Activated CD4-positive, alpha-beta T cell treated with anti-CD3 and anti-CD28 coated beads, Interleukin-2, amount 10 ng/mL, durations not matched to agents 7 days and 5 days (primary cell): Measurements from ENCODE around the gene ARL15. TPM values are rescaled to one million over a fixed set of nuclear protein-coding genes. Genes with fewer than 3 reads are reported as not detected.

ENCODE experiments used
- CTCF ChIA-PET: fragments of 350-600 bp; sonication (Branson Sonifier 250); formaldehyde crosslinking; loops from one replicate; lab custom pipeline; 2021; ENCODE audit warnings: antibody characterized with exemption; lab: Charles Lee
- POLR2A ChIA-PET: fragments of 350-600 bp; sonication (Branson Sonifier 250); formaldehyde crosslinking; loops from one replicate; lab custom pipeline; 2021; ENCODE audit warnings: antibody characterized with exemption; lab: Charles Lee
- DNase-seq: peaks from one replicate; pipeline ENCODE4 v3.0.0-alpha.2; 2020
- H3K27ac Mint-ChIP-seq: one replicate; pipeline ENCODE4 v1.8.0; 2021; ENCODE audit warnings: mild to moderate bottlenecking, moderate library complexity, mixed read lengths
- H3K27me3 Mint-ChIP-seq: one replicate; pipeline ENCODE4 v1.8.0; 2021; ENCODE audit warnings: mixed read lengths
- H3K36me3 Mint-ChIP-seq: one replicate; pipeline ENCODE4 v1.8.0; 2021; ENCODE audit warnings: low read depth, mixed read lengths
- H3K4me1 Mint-ChIP-seq: one replicate; pipeline ENCODE4 v1.8.0; 2021; ENCODE audit warnings: mixed read lengths
- H3K4me3 Mint-ChIP-seq: one replicate; pipeline ENCODE4 v1.8.0; 2021; ENCODE audit warnings: mild to moderate bottlenecking, moderate library complexity, mixed read lengths
- H3K9me3 Mint-ChIP-seq: one replicate; pipeline ENCODE4 v1.8.0; 2021; ENCODE audit warnings: mixed read lengths
- total RNA-seq, 2 experiments: library from RNA; stranded (reverse); gene quantifications; one replicate each; pipeline ENCODE4 v1.2.3, GENCODE V29; 2021

Gene ARL15
- total RNA-seq, 2 experiments from 2014 or later, result 13.5 to 16.1 TPM

DNA sequence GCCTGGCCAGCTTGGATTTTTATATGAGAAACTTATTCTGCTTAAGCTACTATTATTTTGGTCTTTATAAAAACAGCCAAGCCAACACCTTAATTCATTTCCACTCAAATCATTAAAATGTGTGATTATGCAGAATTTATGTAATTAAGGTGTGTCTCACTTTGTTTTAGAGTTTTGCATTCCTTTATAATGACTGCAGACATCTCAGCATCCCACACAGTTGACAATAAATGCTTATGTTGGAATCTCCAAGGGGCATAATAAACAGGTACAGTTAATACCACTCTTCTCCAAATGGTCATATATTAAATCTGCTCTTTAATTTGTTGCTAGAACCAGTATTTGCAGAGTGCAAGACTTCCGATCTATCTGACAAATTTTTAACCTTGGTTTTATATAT is 34.3 kb downstream of the ARL15 start:
- H3K36me3 Mint-ChIP-seq, result peaks cover 5% of the 10 kb centered on the region
- no peak for DNase-seq
- H3K27me3 Mint-ChIP-seq, result no peaks in the 10 kb centered on the region
- ChIA-PET POLR2A (no interaction called here), CTCF (no interaction called here)
- no peaks in the 10 kb centered on the region for H3K4me1 Mint-ChIP-seq
- no peaks in the 10 kb centered on the region for H3K9me3 Mint-ChIP-seq
- no peak overlapping the region for H3K27ac Mint-ChIP-seq
- no peak overlapping the region for H3K4me3 Mint-ChIP-seq

DNA sequence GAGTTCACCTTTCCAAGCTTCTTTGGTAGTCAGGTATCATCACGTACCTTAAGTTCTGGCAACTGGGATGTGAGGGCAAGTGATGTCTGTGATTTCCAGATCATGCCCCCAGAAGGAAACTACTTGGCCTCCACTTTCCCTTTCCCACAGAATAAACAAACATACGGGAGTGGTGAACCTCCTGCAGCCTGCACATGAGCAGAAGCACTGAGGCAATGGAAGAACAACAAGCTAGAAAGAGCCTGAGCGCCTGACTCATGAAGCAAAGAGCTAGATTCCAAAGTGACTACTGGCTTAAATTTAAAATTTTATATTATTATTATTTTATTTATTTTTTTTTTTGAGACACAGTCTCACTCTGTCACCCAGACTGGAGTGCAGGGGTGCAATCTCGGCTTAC is 35.0 kb downstream of the ARL15 start:
- ChIA-PET POLR2A (interaction anchor here (0.6 to 0.7 kb wide), 2 partner anchors 33 to 228 kb away, joined by 4 read pairs; no protein-coding TSS in a partner anchor), CTCF (interaction anchor here (1.1 kb wide), 1 partner anchor 26 kb away, joined by 3 read pairs; no protein-coding TSS in a partner anchor)
- no peaks in the 10 kb centered on the region for H3K4me1 Mint-ChIP-seq
- peaks cover 5% of the 10 kb centered on the region for H3K36me3 Mint-ChIP-seq
- no peak for DNase-seq
- H3K4me3 Mint-ChIP-seq, result no peak overlapping the region
- H3K9me3 Mint-ChIP-seq, result peaks cover 3% of the 10 kb centered on the region
- H3K27me3 Mint-ChIP-seq, result no peaks in the 10 kb centered on the region
- no peak overlapping the region for H3K27ac Mint-ChIP-seq

DNA sequence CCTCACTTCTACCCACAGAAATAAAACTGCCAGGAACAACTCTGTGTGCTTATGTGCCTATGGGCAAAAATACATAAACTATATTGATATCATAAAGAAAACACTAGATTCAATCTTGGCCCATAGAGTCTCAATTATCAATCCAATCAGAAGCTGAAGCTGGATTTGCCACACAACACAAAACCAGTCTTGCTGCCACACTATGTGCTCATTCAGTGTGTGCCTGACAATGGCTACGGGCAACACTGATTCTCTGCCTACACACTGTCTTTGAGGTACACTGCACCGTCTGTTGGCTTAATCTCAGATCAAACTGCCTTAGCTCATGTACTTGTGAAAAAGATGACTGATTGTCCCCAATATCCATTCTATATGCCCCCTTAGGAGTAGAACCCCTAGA is 35.4 kb downstream of the ARL15 start:
- Mint-ChIP-seq H3K36me3 (peaks cover 2% of the 10 kb centered on the region), H3K4me1 (no peaks in the 10 kb centered on the region), H3K27me3 (no peaks in the 10 kb centered on the region), H3K4me3 (no peak overlapping the region), H3K27ac (no peak overlapping the region), H3K9me3 (peaks cover 3% of the 10 kb centered on the region)
- POLR2A ChIA-PET, result interaction anchor here (0.6 to 0.7 kb wide), 2 partner anchors 34 to 229 kb away, joined by 4 read pairs; no protein-coding TSS in a partner anchor
- CTCF ChIA-PET, result interaction anchor here (1.1 kb wide), 1 partner anchor 26 kb away, joined by 3 read pairs; no protein-coding TSS in a partner anchor
- DNase-seq, result no peak

DNA sequence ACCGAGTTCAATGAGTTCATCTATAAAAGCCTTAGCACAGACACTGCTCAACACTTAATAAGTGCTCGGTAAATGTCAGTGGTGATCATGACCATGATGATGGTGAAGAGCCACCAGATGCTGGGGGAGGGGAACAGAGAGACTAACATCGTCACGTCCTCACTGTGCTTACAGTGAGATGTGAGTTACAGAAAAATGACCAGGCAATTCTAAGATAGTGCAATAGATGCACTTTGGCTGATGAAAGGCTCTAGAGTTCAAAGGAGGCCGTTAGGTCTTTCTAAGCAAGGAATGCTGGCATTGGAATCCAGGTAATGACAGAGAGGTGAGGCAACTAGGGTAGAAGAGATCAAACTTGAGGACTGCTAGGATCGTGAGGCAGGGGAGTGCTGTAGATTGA is 36.7 kb downstream of the ARL15 start:
- H3K36me3 Mint-ChIP-seq, result no peaks in the 10 kb centered on the region
- no peak overlapping the region for H3K4me3 Mint-ChIP-seq
- H3K9me3 Mint-ChIP-seq, result peaks cover 3% of the 10 kb centered on the region
- ChIA-PET CTCF (no interaction called here), POLR2A (no interaction called here)
- no peak overlapping the region for H3K27ac Mint-ChIP-seq
- no peak for DNase-seq
- no peaks in the 10 kb centered on the region for H3K4me1 Mint-ChIP-seq
- H3K27me3 Mint-ChIP-seq, result no peaks in the 10 kb centered on the region

DNA sequence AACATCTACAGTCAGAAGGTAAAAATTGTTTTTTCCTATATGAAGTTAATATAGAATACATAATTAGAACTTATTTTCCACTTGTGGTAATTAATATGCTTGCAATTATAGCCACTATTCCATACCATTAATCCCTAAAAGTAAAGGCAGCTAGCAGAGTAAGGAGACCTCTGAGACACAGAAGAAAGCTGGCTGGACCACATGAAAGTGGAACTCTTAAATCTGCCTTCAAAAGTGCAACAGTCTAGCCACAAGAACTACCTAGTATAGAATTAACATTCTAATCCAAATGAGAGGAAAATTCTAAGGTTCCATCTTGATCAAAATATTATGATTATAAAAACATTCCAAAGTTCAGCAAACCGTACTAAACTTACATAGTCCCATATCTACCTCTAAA is 37.6 kb downstream of the ARL15 start:
- H3K36me3 Mint-ChIP-seq, result no peaks in the 10 kb centered on the region
- no peak for DNase-seq
- no peaks in the 10 kb centered on the region for H3K4me1 Mint-ChIP-seq
- no peak overlapping the region for H3K27ac Mint-ChIP-seq
- peaks cover 3% of the 10 kb centered on the region for H3K9me3 Mint-ChIP-seq
- H3K4me3 Mint-ChIP-seq, result no peak overlapping the region
- no peaks in the 10 kb centered on the region for H3K27me3 Mint-ChIP-seq
- POLR2A ChIA-PET, result no interaction called here
- CTCF ChIA-PET, result no interaction called here

DNA sequence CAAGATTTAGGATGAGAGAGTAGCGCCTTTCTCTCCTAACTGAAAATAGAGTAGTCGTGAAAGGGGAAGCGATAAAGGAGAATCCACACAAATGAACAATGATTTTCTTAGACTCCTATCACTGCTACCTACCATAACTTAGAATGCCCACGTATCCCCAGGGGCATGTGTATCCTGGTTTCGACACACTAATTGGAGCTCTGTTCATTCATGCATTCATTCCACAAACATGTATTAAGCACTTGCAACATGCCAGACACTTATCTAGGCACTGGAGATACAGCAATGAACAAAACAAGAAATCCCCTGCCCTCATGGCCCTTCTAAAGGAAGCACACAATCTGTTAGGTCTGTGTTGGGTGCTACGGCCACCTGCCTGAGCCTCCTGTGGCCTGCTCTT is 40.0 kb downstream of the ARL15 start:
- ChIA-PET CTCF (no interaction called here), POLR2A (no interaction called here)
- H3K4me1 Mint-ChIP-seq, result no peaks in the 10 kb centered on the region
- no peaks in the 10 kb centered on the region for H3K36me3 Mint-ChIP-seq
- no peaks in the 10 kb centered on the region for H3K27me3 Mint-ChIP-seq
- no peak overlapping the region for H3K27ac Mint-ChIP-seq
- no peak overlapping the region for H3K4me3 Mint-ChIP-seq
- H3K9me3 Mint-ChIP-seq, result peaks cover 3% of the 10 kb centered on the region
- no peak for DNase-seq

DNA sequence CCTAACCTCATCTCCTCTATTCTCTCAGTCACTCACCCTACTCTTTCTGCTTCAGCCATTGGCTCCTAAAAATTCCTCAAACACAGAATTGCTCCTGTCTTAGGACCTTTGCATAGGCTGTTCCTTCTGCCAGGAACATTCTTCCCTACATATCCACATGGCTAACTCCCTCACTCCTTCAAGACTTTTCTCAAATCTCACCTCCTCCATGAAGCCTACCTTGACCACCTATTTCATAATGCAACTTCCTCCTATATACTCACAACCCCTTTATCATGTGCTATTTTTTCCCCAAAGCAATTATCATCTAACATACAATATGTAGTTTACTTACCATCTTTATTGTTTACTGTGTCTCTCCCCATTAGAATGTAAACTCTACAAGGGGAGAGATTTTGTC is 45.8 kb downstream of the ARL15 start:
- no peak for DNase-seq
- H3K4me3 Mint-ChIP-seq, result no peak overlapping the region
- no peaks in the 10 kb centered on the region for H3K27me3 Mint-ChIP-seq
- no peaks in the 10 kb centered on the region for H3K9me3 Mint-ChIP-seq
- no peak overlapping the region for H3K27ac Mint-ChIP-seq
- H3K4me1 Mint-ChIP-seq, result no peaks in the 10 kb centered on the region
- no peaks in the 10 kb centered on the region for H3K36me3 Mint-ChIP-seq
- POLR2A ChIA-PET, result no interaction called here
- CTCF ChIA-PET, result no interaction called here

DNA sequence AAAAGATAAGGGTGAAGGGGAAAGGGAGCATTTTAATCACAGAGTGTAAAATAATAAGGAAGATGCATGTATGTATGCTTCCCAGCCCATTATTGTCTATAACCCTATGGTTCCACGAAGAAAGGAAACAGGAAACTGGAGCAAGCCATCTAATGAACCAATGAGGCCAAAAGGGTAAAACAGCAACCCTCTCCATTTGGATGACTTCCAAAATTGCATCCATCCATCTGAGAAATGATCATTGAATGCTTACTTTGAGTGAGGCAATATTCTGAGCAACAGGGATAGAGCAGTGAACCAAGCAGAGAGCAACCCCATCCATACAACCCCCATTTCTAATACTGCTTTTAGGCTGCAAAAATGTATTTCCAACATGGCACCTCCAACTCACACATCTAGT is 46.9 kb downstream of the ARL15 start:
- no peak for DNase-seq
- no peaks in the 10 kb centered on the region for H3K27me3 Mint-ChIP-seq
- CTCF ChIA-PET, result no interaction called here
- H3K4me1 Mint-ChIP-seq, result no peaks in the 10 kb centered on the region
- POLR2A ChIA-PET, result no interaction called here
- H3K4me3 Mint-ChIP-seq, result no peak overlapping the region
- no peaks in the 10 kb centered on the region for H3K9me3 Mint-ChIP-seq
- no peak overlapping the region for H3K27ac Mint-ChIP-seq
- no peaks in the 10 kb centered on the region for H3K36me3 Mint-ChIP-seq

DNA sequence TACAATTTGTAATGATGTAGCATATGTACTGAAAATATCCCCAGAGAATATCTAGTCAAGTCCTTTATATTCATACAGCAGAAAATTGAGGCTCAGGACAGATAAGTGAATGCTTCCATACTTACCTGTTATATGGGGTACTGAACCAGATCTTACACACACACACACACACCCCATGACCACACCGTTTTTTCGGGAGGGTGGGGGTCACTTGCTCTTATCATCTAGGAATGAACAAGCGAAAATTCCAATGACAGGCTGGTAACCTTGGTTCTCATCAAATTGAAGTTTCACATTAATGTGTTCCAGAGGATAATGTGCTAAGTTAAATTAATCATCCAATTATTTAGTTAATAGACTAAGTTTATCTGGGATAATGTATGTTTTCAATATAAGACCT is 48.8 kb downstream of the ARL15 start:
- Mint-ChIP-seq H3K27me3 (no peaks in the 10 kb centered on the region), H3K9me3 (no peaks in the 10 kb centered on the region), H3K27ac (no peak overlapping the region), H3K36me3 (no peaks in the 10 kb centered on the region), H3K4me1 (peaks cover 15% of the 10 kb centered on the region), H3K4me3 (no peak overlapping the region)
- POLR2A ChIA-PET, result no interaction called here
- CTCF ChIA-PET, result no interaction called here
- DNase-seq, result no peak

DNA sequence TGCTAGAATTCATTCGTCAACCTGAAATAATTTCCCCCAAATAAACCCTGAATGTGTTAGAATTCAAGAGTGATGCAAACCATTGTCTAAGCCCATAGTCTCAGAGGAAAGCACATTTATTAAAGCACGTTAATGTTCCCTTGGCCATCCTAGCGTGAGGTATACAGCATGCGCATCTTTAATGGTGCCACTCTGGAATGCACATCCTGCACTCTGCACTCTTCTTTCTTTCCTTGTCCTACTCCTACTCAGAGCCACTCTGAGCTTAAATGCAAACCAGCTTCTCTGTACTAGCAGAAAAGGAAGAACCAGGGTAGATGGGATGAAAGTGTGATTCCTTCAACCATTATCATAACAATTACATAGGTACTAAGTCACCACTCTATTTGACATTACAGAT is 50.4 kb downstream of the ARL15 start:
- Mint-ChIP-seq H3K9me3 (no peaks in the 10 kb centered on the region), H3K27me3 (no peaks in the 10 kb centered on the region), H3K4me3 (no peak overlapping the region), H3K36me3 (peaks cover 6% of the 10 kb centered on the region), H3K27ac (no peak overlapping the region), H3K4me1 (peaks cover 24% of the 10 kb centered on the region)
- DNase-seq, result no peak
- ChIA-PET POLR2A (no interaction called here), CTCF (no interaction called here)

DNA sequence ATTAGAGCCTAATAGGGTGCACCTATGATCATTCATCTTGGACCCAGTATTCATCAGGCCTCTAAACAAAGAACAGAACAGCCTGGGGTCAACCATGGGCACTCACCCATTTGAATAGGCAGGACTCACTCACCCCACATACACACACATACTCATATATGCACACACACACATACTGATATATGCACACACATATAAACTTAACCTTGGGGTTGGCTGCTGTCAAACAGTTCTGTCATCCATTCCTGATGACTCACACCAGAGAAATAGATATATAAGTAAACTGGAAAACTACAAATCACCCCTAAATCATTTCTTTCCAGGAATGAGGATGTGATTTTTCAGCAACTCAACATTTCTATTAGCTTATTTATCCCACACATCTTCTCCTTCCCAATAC is 51.3 kb downstream of the ARL15 start:
- ChIA-PET POLR2A (no interaction called here), CTCF (interaction anchor here (1.1 kb wide), 1 partner anchor 15 kb away, joined by 4 read pairs; no protein-coding TSS in a partner anchor)
- no peaks in the 10 kb centered on the region for H3K9me3 Mint-ChIP-seq
- DNase-seq, result no peak
- H3K27me3 Mint-ChIP-seq, result no peaks in the 10 kb centered on the region
- H3K4me1 Mint-ChIP-seq, result peaks cover 24% of the 10 kb centered on the region
- no peak overlapping the region for H3K4me3 Mint-ChIP-seq
- H3K36me3 Mint-ChIP-seq, result peaks cover 6% of the 10 kb centered on the region
- H3K27ac Mint-ChIP-seq, result no peak overlapping the region

DNA sequence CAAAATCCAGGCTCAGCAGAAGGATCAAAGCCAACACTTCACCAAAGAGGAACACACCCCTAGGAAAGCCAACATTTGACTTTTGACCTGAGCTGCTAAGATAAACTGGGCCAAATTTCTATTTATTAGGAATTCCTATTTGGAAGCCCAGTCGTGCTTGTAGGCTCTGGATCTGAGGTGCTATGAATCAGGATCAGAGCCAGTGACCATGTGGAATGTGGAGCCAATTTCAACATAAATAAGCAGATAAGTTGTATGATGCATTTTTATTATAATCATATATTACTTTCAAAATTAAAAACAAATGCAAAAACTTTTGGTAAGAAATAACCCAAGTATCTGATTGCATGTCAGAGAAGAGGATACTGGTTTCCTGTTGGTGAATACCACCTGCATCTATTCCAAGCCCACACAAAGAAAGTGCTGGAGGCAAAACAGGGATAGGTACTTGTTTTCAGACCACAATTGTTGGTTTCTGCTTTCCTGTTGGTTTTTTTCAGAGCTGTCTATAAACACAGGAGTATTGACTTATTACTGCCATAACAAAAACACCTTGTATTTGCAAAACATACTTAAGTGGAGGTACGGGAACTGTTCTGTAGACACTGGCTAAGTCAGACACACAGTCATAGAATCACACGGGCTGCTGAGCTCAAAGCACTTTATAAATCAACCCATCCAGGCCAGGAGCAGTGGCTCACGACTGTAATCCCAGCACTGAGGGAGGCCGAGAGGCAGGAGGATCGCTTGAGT is 52.8 kb downstream of the ARL15 start:
- no peaks in the 10 kb centered on the region for H3K9me3 Mint-ChIP-seq
- CTCF ChIA-PET, result interaction anchor here (0.6 kb wide), 1 partner anchor 488 kb away, joined by 3 read pairs; no protein-coding TSS in a partner anchor
- H3K4me3 Mint-ChIP-seq, result no peak overlapping the region
- H3K27me3 Mint-ChIP-seq, result no peaks in the 10 kb centered on the region
- DNase-seq, result no peak
- peaks cover 6% of the 10 kb centered on the region for H3K36me3 Mint-ChIP-seq
- H3K4me1 Mint-ChIP-seq, result peaks cover 24% of the 10 kb centered on the region
- H3K27ac Mint-ChIP-seq, result no peak overlapping the region
- POLR2A ChIA-PET, result no interaction called here

DNA sequence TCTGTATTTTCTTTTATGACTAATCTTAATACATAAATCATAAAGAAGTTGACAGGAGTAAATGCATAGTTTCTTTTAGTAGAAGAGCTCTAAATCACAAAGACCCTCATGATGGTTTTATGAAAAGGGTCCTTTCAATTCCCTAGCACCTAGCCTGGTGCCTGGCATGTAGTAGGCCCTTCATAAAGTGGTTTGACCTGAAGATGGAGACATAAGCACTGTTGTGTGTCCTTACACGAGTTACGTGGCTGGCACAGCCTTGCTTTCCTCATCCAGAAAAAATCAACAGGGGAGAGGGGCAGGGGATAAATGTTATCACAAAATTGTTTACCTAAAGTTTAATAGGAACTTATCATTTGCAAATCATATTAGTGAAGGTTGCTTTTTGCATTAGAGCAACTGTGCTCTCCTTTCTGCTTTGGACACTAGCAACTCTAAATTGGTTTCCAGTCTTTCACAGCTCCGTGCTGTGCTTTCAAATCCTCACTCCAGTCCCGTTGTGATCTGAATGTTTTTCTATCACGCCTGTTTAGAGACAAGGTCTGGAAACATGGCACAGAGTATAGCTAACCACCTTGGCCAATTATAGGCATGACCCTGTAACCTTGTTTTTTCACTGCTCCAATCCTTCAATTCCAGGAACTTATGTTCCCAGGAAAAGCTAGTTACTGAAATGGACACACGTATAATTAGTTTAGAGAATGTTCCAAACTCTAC is 55.7 kb downstream of the ARL15 start:
- no peaks in the 10 kb centered on the region for H3K27me3 Mint-ChIP-seq
- no peaks in the 10 kb centered on the region for H3K9me3 Mint-ChIP-seq
- ChIA-PET CTCF (interaction anchor here (1.6 kb wide), 1 partner anchor 11 kb away, joined by 3 read pairs; no protein-coding TSS in a partner anchor), POLR2A (no interaction called here)
- H3K4me3 Mint-ChIP-seq, result no peak overlapping the region
- H3K27ac Mint-ChIP-seq, result no peak overlapping the region
- DNase-seq, result no peak
- peaks cover 24% of the 10 kb centered on the region for H3K4me1 Mint-ChIP-seq
- peaks cover 6% of the 10 kb centered on the region for H3K36me3 Mint-ChIP-seq
